ENCODE measurements around the gene SPRYD7.
"Not testable (repeated sequence)": the region's sequence is repeated elsewhere in the genome, so short reads cannot be mapped to it uniquely, and the experiment has no call there.

The SPRYD7 gene

GRCh38 chr13:49932066-49932465 lies 4.1 kb downstream of the SPRYD7 start:
- DNase-seq: no peak

GRCh38 chr13:49927755-49928154 lies 8.4 kb downstream of the SPRYD7 start:
- DNase-seq: no peak

GRCh38 chr13:49925881-49926418 lies 10.2 kb downstream of the SPRYD7 start:
- no peak for DNase-seq

GRCh38 chr13:49922301-49922700 lies 13.8 kb downstream of the SPRYD7 start:
- DNase-seq: no peak

GRCh38 chr13:49920969-49921368 lies 15.2 kb downstream of the SPRYD7 start:
- not testable (repeated sequence) for DNase-seq

GRCh38 chr13:49918106-49918505 lies 18.0 kb downstream of the SPRYD7 start:
- DNase-seq: not testable (repeated sequence)

- no peak for DNase-seq
Measured at GRCh38 chr13:49914947-49915346, 21.2 kb downstream of the SPRYD7 start.

- no peak for DNase-seq
Measured at GRCh38 chr13:49908637-49909036, 27.5 kb downstream of the SPRYD7 start.

GRCh38 chr13:49904729-49905456 lies 31.2 kb downstream of the SPRYD7 start:
- no peak for DNase-seq

- DNase-seq: no peak
Measured at GRCh38 chr13:49898792-49899191, 37.3 kb downstream of the SPRYD7 start.

GRCh38 chr13:49897713-49898112 lies 38.4 kb downstream of the SPRYD7 start:
- no peak for DNase-seq

- DNase-seq: no peak
Measured at GRCh38 chr13:49895826-49896225, 40.3 kb downstream of the SPRYD7 start.

- DNase-seq: no peak
Measured at GRCh38 chr13:49893591-49893990, 42.5 kb downstream of the SPRYD7 start.

GRCh38 chr13:49890376-49890775 lies 45.8 kb downstream of the SPRYD7 start:
- DNase-seq: no peak

- no peak for DNase-seq
Measured at GRCh38 chr13:49878682-49879081, 57.5 kb downstream of the SPRYD7 start.

- no peak for DNase-seq
Measured at GRCh38 chr13:49877629-49878218, 58.4 kb downstream of the SPRYD7 start.

- no peak for DNase-seq
Measured at GRCh38 chr13:49874430-49874829, 61.7 kb downstream of the SPRYD7 start.

- no peak for DNase-seq
Measured at GRCh38 chr13:49869519-49869918, 66.6 kb downstream of the SPRYD7 start.

GRCh38 chr13:49867834-49868233 lies 68.3 kb downstream of the SPRYD7 start:
- DNase-seq: no peak

GRCh38 chr13:49865218-49865617 lies 70.9 kb downstream of the SPRYD7 start:
- no peak for DNase-seq

- no peak for DNase-seq
Measured at GRCh38 chr13:49864509-49864908, 71.6 kb downstream of the SPRYD7 start.

Data from activated CD8-positive, alpha-beta memory T cell treated with anti-CD3 and anti-CD28 coated beads, Interleukin-2, amount 50 U/mL, for 4 hours (primary cell).